Medulla oblongata (tissue), 1 donor: Measurements from ENCODE around the gene MAP3K9.

Source experiments
- DNase-seq: peaks from one replicate; pipeline ENCODE4 v3.0.0-alpha.2; 2015; ENCODE audit errors: extremely low spot score

The MAP3K9 gene

GRCh38 chr14:70788898-70789297, 20.4 kb downstream of the MAP3K9 start:
- no peak for DNase-seq

GRCh38 chr14:70785556-70785955, 23.8 kb downstream of the MAP3K9 start:
- no peak for DNase-seq

DNA sequence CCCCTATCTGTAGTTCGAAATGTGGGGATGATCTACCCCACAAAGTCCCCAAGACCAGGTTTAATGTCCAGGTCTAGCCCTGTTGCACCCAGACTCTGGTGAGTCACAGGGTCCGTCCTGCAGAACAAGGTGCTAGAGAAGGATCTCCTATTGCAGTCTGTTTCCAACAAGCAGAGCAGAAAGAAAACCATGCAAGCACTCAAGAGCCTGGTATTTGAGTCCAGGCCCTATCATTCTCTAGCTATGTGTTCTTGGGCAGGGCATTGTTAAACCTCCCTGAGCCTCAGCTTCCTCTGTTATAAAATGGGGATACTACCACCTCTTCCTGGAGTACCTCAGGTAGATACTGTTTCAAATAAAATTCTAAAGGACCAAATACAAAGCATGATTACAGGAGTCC, 24.4 kb downstream of the MAP3K9 start:
- no peak for DNase-seq

- no peak for DNase-seq
These were observed 27.0 kb downstream of the MAP3K9 start for GRCh38 chr14:70782361-70782760.

DNA sequence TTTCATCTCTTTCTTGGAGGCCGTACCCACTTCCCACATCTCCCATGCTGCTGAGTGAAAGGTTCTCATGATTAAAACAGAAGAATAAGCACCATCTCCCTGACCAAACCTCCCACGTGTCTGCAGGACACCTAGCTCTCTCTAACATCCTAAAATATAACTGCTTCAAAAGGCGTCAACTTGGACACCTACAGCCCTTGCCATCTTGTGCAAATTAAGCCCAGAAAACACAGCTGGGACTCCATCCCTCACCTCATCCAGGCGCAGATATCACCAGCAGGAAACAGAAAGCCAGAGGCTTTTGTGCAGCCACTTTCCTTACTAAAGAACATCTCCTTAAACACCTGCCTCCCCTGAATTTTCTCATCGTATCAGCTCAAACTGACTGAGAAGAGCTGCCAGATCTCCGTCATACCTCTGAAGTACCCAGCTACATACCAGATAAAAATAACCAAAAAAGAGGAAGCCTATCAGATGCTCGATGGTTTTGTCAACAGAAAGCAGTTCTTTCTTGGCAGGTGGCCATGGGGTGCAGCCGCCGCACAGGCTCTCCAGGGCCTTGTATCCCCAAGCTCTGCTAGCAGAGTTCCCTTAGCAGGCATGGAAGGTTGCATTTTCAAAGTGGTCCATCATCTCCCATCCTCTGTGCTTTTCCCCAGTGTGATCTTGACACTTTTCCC, 28.8 kb downstream of the MAP3K9 start:
- peak; percentile 72 for DNase-seq

- no peak for DNase-seq
These were observed 29.6 kb downstream of the MAP3K9 start for GRCh38 chr14:70779667-70780066.

- DNase-seq = no peak
These were observed 33.1 kb downstream of the MAP3K9 start for GRCh38 chr14:70776197-70776596.

GRCh38 chr14:70773182-70773862, 36.0 kb downstream of the MAP3K9 start:
- DNase-seq = no peak

- no peak for DNase-seq
These were observed 37.5 kb downstream of the MAP3K9 start for GRCh38 chr14:70771781-70772212.

DNA sequence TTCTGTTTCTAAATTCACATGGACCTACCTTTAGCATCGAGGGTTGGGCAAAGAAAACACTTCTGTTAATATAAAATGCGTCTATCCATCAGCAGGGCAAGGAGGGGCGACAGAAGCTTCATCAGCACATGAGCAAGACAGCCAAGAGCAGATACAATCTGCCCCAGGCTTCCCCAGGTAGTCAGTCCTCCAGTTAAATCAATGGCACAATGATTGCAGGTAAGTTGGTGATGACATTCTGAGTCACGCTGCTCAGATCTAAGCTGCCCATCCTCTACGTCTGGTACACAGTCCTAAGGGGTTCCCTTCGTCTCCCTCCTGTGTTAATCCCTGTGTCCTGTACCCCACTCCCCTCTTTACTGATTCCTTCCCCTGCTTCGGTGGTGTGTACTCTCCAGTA, 38.8 kb downstream of the MAP3K9 start:
- no peak for DNase-seq

GRCh38 chr14:70759398-70759797, 49.9 kb downstream of the MAP3K9 start:
- DNase-seq = no peak

GRCh38 chr14:70755655-70756054, 53.7 kb downstream of the MAP3K9 start:
- no peak for DNase-seq

DNA sequence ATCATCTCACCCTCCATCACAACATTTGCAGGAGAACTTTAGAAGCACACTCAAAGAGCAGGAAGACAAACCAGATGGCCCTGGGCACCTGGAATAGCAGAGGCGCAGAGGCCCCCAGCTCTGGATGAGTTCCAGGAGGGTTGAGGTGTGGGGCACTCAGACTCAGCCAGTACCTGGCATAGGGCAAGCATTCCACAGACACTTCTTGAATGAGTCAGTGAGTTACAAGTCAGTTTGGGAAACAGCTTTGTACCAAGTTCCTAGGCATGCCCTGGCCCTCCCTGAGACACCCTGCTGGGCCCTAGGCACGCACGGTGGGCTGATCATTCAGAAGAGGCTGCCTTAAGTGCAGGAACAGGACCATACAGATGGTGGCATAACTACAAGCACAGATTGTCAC, 54.3 kb downstream of the MAP3K9 start:
- no peak for DNase-seq

- DNase-seq = no peak
These were observed 55.8 kb downstream of the MAP3K9 start for GRCh38 chr14:70753518-70753953.

DNA sequence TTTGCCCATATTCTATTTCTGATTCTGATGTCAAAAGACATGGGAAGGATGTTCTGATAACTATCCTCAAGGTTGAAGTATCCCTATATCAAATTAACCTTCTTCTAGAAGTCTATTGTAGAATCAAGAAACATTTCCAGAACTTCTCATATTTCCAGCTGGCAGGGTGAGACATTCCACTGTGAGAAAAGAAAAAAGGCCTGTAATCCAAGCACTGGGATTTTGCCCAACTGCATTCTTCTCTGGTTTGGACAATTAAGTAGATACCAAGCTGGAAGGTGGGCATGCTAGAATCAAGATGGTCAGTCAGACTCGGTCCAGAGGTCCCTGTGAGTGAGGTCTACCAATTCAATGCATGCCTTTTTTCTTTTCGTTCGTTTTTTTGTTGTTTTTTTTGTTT, 60.9 kb downstream of the MAP3K9 start:
- no peak for DNase-seq

GRCh38 chr14:70744641-70745040, 64.7 kb downstream of the MAP3K9 start:
- peak; percentile 26 for DNase-seq

GRCh38 chr14:70742316-70742715, 67.0 kb downstream of the MAP3K9 start:
- no peak for DNase-seq

- DNase-seq = no peak
These were observed 67.8 kb downstream of the MAP3K9 start for GRCh38 chr14:70741482-70741881.

DNA sequence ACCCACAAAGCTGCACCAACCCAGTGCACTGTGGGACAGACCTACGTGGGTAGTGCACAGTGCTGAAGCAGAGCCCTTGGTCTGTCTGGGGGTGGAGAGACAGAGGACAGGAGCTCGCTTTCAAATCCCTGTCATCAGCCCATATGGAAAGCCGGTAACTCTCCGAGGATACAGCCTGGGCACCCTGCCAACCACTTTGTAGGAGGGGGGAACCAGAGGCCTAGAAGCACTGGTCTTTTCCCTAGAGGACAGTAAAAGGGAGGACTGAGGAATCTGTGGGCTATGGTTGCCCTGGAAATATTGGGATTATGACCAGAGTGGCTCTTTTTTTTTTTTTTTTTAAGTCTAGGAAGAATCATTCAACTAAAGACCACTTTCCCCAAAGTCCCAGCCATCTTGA, 74.3 kb downstream of the MAP3K9 start:
- DNase-seq = no peak

DNA sequence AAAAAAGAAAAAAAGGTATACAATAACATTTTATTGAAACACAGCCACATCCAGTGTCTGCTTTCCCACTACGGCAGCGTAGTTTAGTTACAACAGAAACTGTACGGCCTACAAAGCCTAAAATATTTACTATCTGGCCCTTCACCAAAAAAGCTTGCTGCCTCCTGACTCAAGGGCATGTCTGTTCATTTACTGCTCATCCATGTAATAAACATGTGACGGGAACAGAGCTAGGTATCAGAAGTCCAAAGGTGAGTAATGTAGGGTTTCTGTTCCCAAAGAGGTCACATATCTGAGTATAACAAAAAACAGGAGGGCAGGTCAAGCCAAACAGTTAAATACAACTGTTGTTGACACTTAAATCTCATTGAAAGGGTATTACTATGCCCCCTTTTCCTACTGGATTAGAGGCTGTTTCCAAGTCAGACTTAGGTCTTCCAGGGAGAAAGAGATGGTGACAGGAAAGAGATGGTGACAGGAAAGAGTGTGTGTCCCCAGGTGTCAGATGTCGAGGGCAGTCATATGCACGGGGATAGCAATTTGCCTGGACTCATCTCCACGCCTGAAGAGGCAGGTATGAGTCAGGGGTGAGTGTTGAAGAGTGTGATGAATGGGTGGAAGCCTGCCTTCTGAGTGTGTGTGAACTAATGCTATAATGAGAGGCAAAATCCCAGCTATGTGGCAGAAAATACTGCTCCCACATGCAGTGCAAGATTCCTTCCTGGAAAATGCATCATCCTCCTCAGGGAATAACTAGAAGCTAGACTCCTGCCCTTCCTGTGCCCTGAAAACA, 77.7 kb downstream of the MAP3K9 start:
- DNase-seq = no peak

DNA sequence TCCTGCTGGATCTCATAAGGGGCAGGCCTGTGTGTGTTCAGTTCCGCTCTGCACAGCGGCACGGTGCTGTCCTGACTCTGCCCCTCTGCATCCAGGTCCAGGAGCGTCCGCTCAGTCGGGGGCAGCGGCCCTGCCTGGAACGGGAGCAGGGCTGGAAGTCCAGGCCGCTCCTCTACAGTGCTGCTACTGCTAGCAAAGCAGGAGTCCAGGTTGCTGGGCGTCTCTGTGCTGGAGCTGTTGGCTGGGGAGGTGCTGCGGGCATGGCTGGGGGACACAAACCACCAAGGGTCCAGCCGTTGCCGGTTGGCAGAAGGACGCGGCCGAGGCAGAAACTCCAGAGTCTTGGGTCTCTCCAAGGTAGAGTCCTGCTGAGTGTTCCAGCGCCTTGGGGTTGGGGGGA, 78.9 kb downstream of the MAP3K9 start:
- DNase-seq = no peak

GRCh38 chr14:70726651-70727375, 82.5 kb downstream of the MAP3K9 start:
- no peak for DNase-seq
